Measurements from ENCODE around the gene WTIP. TPM values are rescaled to one million over a fixed set of nuclear protein-coding genes. Genes with fewer than 3 reads are reported as not detected.
"Not testable (repeated sequence)": the region's sequence is repeated elsewhere in the genome, so short reads cannot be mapped to it uniquely, and the experiment has no call there.

Gene WTIP
- total RNA-seq, 1 experiment from 2014 or later: 73.6 TPM

GRCh38 chr19:34454091-34454490 lies 27.5 kb upstream of the WTIP start:
- POLR2A ChIA-PET: no interaction called here
- no TSS peak for BruUV-seq (replicated peaks)
- Histone ChIP-seq H3K27ac (ENCODE audit: low read length) (no peak overlapping the region), H3K27me3 (ENCODE audit: control insufficient read depth, insufficient read depth, low read length) (no peaks in the 10 kb centered on the region), H3K4me3 (ENCODE audit: low read depth in 2 of 2, low read length in 2 of 2) (no peak overlapping the region), H3K4me1 (ENCODE audit: control insufficient read depth, insufficient read depth, low read length) (no peaks in the 10 kb centered on the region), H3K9me3 (ENCODE audit: control insufficient read depth, insufficient read depth, low read depth, low read length) (no peaks in the 10 kb centered on the region), H3K36me3 (ENCODE audit: control insufficient read depth, insufficient read depth, low read length) (peaks cover 53% of the 10 kb centered on the region)
- ATAC-seq (no peak), DNase-seq (ENCODE audit: low read depth, low spot score) (no peak)
- intact Hi-C loops (cut with micrococcal nuclease; ENCODE audit: unreplicated experiment) (no loop called here), in situ Hi-C loops (cut with HindIII; ENCODE audit: low pct_unique_long_range_greater_than_20kb, low sequenced_read_pairs) (no loop called here)
- no peak for TF ChIP-seq TCF7L2 (IDR thresholded peaks at IDR 0.05; ENCODE audit: low read depth, low read length)
- CTCF ChIA-PET: no interaction called here

- intact Hi-C loops (cut with micrococcal nuclease; ENCODE audit: unreplicated experiment) (no loop called here), in situ Hi-C loops (cut with HindIII; ENCODE audit: low pct_unique_long_range_greater_than_20kb, low sequenced_read_pairs) (no loop called here)
- TF ChIP-seq SIN3A (IDR thresholded peaks at IDR 0.05; ENCODE audit: borderline replicate concordance, insufficient read depth, low read depth, low read length) (no peak), POLR2AphosphoS5 (IDR thresholded peaks at IDR 0.05; ENCODE audit: low read depth, low read length) (no peak)
- POLR2A ChIA-PET: no interaction called here
- DNase-seq (ENCODE audit: low read depth, low spot score) (no peak), ATAC-seq (no peak)
- H3K4me3 ChIP-seq (ENCODE audit: low read depth in 2 of 2, low read length in 2 of 2): no peak overlapping the region
- no peaks in the 10 kb centered on the region for H3K9me3 ChIP-seq (ENCODE audit: control insufficient read depth, insufficient read depth, low read depth, low read length)
- H3K4me1 ChIP-seq (ENCODE audit: control insufficient read depth, insufficient read depth, low read length): no peaks in the 10 kb centered on the region
- CTCF ChIA-PET: interaction anchor here (0.6 kb wide), 1 partner anchor 11 kb away, joined by 10 read pairs; no protein-coding TSS in a partner anchor
- H3K27me3 ChIP-seq (ENCODE audit: control insufficient read depth, insufficient read depth, low read length): no peaks in the 10 kb centered on the region
- BruUV-seq (replicated peaks): TSS peak; percentile 24
- H3K36me3 ChIP-seq (ENCODE audit: control insufficient read depth, insufficient read depth, low read length): peaks cover 53% of the 10 kb centered on the region
- H3K27ac ChIP-seq (ENCODE audit: low read length): no peak overlapping the region
Observed at GRCh38 chr19:34454685-34455084, 26.9 kb upstream of the WTIP start.

GRCh38 chr19:34455783-34456480 lies 25.6 kb upstream of the WTIP start:
- H3K9me3 ChIP-seq (ENCODE audit: control insufficient read depth, insufficient read depth, low read depth, low read length); DNase-seq (ENCODE audit: low read depth, low spot score); H3K4me3 ChIP-seq (ENCODE audit: low read depth in 2 of 2, low read length in 2 of 2); CTCF ChIA-PET; H3K27ac ChIP-seq (ENCODE audit: low read length); H3K4me1 ChIP-seq (ENCODE audit: control insufficient read depth, insufficient read depth, low read length); BruUV-seq (replicated peaks); ATAC-seq; H3K27me3 ChIP-seq (ENCODE audit: control insufficient read depth, insufficient read depth, low read length); POLR2A ChIA-PET; in situ Hi-C loops (cut with HindIII; ENCODE audit: low pct_unique_long_range_greater_than_20kb, low sequenced_read_pairs); intact Hi-C loops (cut with micrococcal nuclease; ENCODE audit: unreplicated experiment): not testable (repeated sequence)
- H3K36me3 ChIP-seq (ENCODE audit: control insufficient read depth, insufficient read depth, low read length): peaks cover 63% of the 10 kb centered on the region

- CTCF ChIA-PET: no interaction called here
- POLR2A ChIA-PET: interaction anchor here (0.6 to 1.0 kb wide), 3 partner anchors 29 to 152 kb away, joined by 3 to 5 read pairs (median 4); partner anchors contain the start of gene UBA2
- TF ChIP-seq POLR2AphosphoS5 (IDR thresholded peaks at IDR 0.05; ENCODE audit: low read depth, low read length) (no peak), REST (IDR thresholded peaks at IDR 0.05; ENCODE audit: insufficient read depth in 1 of 2, low read depth in 2 of 2, low read length in 1 of 2) (no peak), SIN3A (IDR thresholded peaks at IDR 0.05; ENCODE audit: borderline replicate concordance, insufficient read depth, low read depth, low read length) (no peak), TCF7L2 (IDR thresholded peaks at IDR 0.05; ENCODE audit: low read depth, low read length) (no peak), CTCF (IDR thresholded peaks at IDR 0.05) (no peak)
- Histone ChIP-seq H3K36me3 (ENCODE audit: control insufficient read depth, insufficient read depth, low read length) (peaks cover 66% of the 10 kb centered on the region), H3K27ac (ENCODE audit: low read length) (no peak overlapping the region), H3K4me3 (ENCODE audit: low read depth in 2 of 2, low read length in 2 of 2) (no peak overlapping the region), H3K9me3 (ENCODE audit: control insufficient read depth, insufficient read depth, low read depth, low read length) (no peaks in the 10 kb centered on the region), H3K27me3 (ENCODE audit: control insufficient read depth, insufficient read depth, low read length) (no peaks in the 10 kb centered on the region), H3K4me1 (ENCODE audit: control insufficient read depth, insufficient read depth, low read length) (no peaks in the 10 kb centered on the region)
- in situ Hi-C loops (cut with HindIII; ENCODE audit: low pct_unique_long_range_greater_than_20kb, low sequenced_read_pairs) (no loop called here), intact Hi-C loops (cut with micrococcal nuclease; ENCODE audit: unreplicated experiment) (no loop called here)
- DNase-seq (ENCODE audit: low read depth, low spot score): no peak
- BruUV-seq (replicated peaks): no TSS peak
- no peak for ATAC-seq
Observed at GRCh38 chr19:34457446-34457845, 24.1 kb upstream of the WTIP start.
